NOMO-1 treated with DMSO at 0.1 percent for 48 hours (cell line): ENCODE data around the gene SERPIND1.
"Not testable (repeated sequence)": the region's sequence is repeated elsewhere in the genome, so short reads cannot be mapped to it uniquely, and the experiment has no call there.

ENCODE experiments used
- DNase-seq: peaks from one replicate; lab custom pipeline; 2025; ENCODE audit not compliant: unreplicated experiment; lab: John Stamatoyannopoulos, UW

Gene SERPIND1

GRCh38 chr22:20747223-20747622 lies 26.7 kb upstream of the SERPIND1 start:
- no peak for DNase-seq

GRCh38 chr22:20748082-20748481 lies 25.8 kb upstream of the SERPIND1 start:
- DNase-seq: no peak

GRCh38 chr22:20748731-20749428 lies 25.0 kb upstream of the SERPIND1 start:
- DNase-seq: peak; percentile 32

GRCh38 chr22:20749453-20749852 lies 24.5 kb upstream of the SERPIND1 start:
- no peak for DNase-seq

- DNase-seq: no peak
Measured at GRCh38 chr22:20750461-20751184, 23.3 kb upstream of the SERPIND1 start.

- no peak for DNase-seq
Measured at GRCh38 chr22:20751185-20751851, 22.6 kb upstream of the SERPIND1 start.

GRCh38 chr22:20752104-20752741 lies 21.7 kb upstream of the SERPIND1 start:
- DNase-seq: no peak

- DNase-seq: no peak
Measured at GRCh38 chr22:20752873-20753272, 21.0 kb upstream of the SERPIND1 start.

- no peak for DNase-seq
Measured at GRCh38 chr22:20756846-20757245, 17.1 kb upstream of the SERPIND1 start.

- DNase-seq: no peak
Measured at GRCh38 chr22:20758688-20759087, 15.2 kb upstream of the SERPIND1 start.

- no peak for DNase-seq
Measured at GRCh38 chr22:20760084-20760483, 13.8 kb upstream of the SERPIND1 start.

- DNase-seq: no peak
Measured at GRCh38 chr22:20761536-20761935, 12.4 kb upstream of the SERPIND1 start.

GRCh38 chr22:20762233-20762796 lies 11.6 kb upstream of the SERPIND1 start:
- no peak for DNase-seq

GRCh38 chr22:20763630-20764470 lies 10.1 kb upstream of the SERPIND1 start:
- no peak for DNase-seq

GRCh38 chr22:20764471-20764720 lies 9.5 kb upstream of the SERPIND1 start:
- DNase-seq: no peak

- DNase-seq: no peak
Measured at GRCh38 chr22:20764729-20765128, 9.2 kb upstream of the SERPIND1 start.

GRCh38 chr22:20765938-20766337 lies 8.0 kb upstream of the SERPIND1 start:
- no peak for DNase-seq

GRCh38 chr22:20766530-20766929 lies 7.4 kb upstream of the SERPIND1 start:
- no peak for DNase-seq

- DNase-seq: not testable (repeated sequence)
Measured at GRCh38 chr22:20769496-20769826, 4.5 kb upstream of the SERPIND1 start.

GRCh38 chr22:20771918-20772625 lies 1.8 kb upstream of the SERPIND1 start:
- DNase-seq: no peak
